HepG2 (cell line): Measurements from ENCODE around the gene CHKA. TPM values are rescaled to one million over a fixed set of nuclear protein-coding genes. Genes with fewer than 3 reads are reported as not detected.
A peak's percentile ranks its signal among the peaks of the same experiment; 100 is the strongest.

Experiments used
- ARID4A ChIP-seq: sonication (generic); formaldehyde crosslinking; IDR thresholded peaks from 2 replicates; pipeline ENCODE4 v1.5.0; 2020; ENCODE audit warnings: mild to moderate bottlenecking, missing genetic modification reagents, borderline replicate concordance
- BCLAF1 ChIP-seq: fragments of 450-650 bp; IDR thresholded peaks from 2 replicates; pipeline ENCODE4 v1.6.1; 2017; ENCODE audit warnings: mild to moderate bottlenecking
- BHLHE40 ChIP-seq: IDR thresholded peaks from 2 replicates; pipeline ENCODE4 v1.6.1; 2011; ENCODE audit warnings: low read length, improper control_type of control experiment
- MED13 ChIP-seq: sonication (generic); formaldehyde crosslinking; IDR thresholded peaks from 2 replicates; pipeline ENCODE4 v1.5.0; 2020; ENCODE audit warnings: missing genetic modification reagents
- POGZ ChIP-seq: sonication (generic); formaldehyde crosslinking; IDR thresholded peaks from 2 replicates; pipeline ENCODE4 v1.4.0; 2020; ENCODE audit warnings: mild to moderate bottlenecking, missing genetic modification reagents
- SKI ChIP-seq: fragments of 450-650 bp; IDR thresholded peaks from one replicate; pipeline ENCODE4 v1.6.1; 2018; ENCODE audit warnings: mild to moderate bottlenecking; ENCODE audit not compliant: partially characterized antibody
- TEAD3 ChIP-seq: optimal IDR thresholded peaks from 2 replicates; pipeline ENCODE3; 2016; ENCODE audit warnings: borderline replicate concordance
- ZFP1 ChIP-seq: IDR thresholded peaks from 2 replicates; pipeline ENCODE4 v1.6.1; 2016
- ZFP36L1 ChIP-seq: sonication (generic); formaldehyde crosslinking; IDR thresholded peaks from 2 replicates; pipeline ENCODE4 v1.8.0; 2022; ENCODE audit warnings: mild to moderate bottlenecking, missing genetic modification reagents, moderate library complexity
- ZNF225 ChIP-seq: sonication (generic); formaldehyde crosslinking; IDR thresholded peaks from 2 replicates; pipeline ENCODE4 v1.4.0; 2020; ENCODE audit warnings: mild to moderate bottlenecking, missing genetic modification reagents
- ZNF577 ChIP-seq: sonication (generic); formaldehyde crosslinking; IDR thresholded peaks from 2 replicates; pipeline ENCODE4 v1.4.0; 2020; ENCODE audit warnings: mild to moderate bottlenecking, low read depth, missing genetic modification reagents, borderline replicate concordance
- polyA plus RNA-seq, 8 experiments: library from polyadenylated mRNA; depleted of rRNA in 3 of 8; stranded (reverse) in 7 of 8; unstranded in 1 of 8; fragments of >200 nt; fragmentation: Illumina TruSeq in 4 of 8; extraction: Trizol in 4 of 8; gene quantifications; 2 replicates each; pipeline versions ENCODE4 v1.2.1 to v1.2.3, GENCODE V29; 2011 to 2016; ENCODE audit warnings: low read depth in 4 of 8, missing spikeins in 1 of 8, mixed read lengths in 1 of 8; ENCODE audit not compliant: insufficient read depth in 1 of 8
- total RNA-seq, 5 experiments: library from RNA; depleted of rRNA; stranded (reverse); fragments of >200 nt; fragmentation: Illumina TruSeq; extraction: Trizol; gene quantifications; 2 replicates each; pipeline ENCODE4 v1.2.3, GENCODE V29; 2016; ENCODE audit warnings: low read depth in 1 of 5
- TF ChIP-seq, protein P1 (sequence below): sonication (generic); formaldehyde crosslinking; IDR thresholded peaks from 2 replicates; pipeline ENCODE4 v1.8.1; 2023; ENCODE audit warnings: mild to moderate bottlenecking, missing genetic modification reagents
- TF ChIP-seq, protein P2 (sequence below): sonication (generic); formaldehyde crosslinking; IDR thresholded peaks from 2 replicates; pipeline ENCODE4 v1.4.0; 2020; ENCODE audit warnings: missing genetic modification reagents, borderline replicate concordance
- TF ChIP-seq, protein P3 (sequence below): IDR thresholded peaks from 2 replicates; pipeline ENCODE4 v1.6.1; 2016; ENCODE audit warnings: mild to moderate bottlenecking, missing biosample characterization, missing genetic modification reagents

CHKA gene
- total and polyA plus RNA-seq, 2 of the 13 experiments (the other 11 are each of a cell fraction or from before 2014, with no cell fraction given): 71.6 to 92.7 TPM

- TF ChIP-seq, protein P1, sequence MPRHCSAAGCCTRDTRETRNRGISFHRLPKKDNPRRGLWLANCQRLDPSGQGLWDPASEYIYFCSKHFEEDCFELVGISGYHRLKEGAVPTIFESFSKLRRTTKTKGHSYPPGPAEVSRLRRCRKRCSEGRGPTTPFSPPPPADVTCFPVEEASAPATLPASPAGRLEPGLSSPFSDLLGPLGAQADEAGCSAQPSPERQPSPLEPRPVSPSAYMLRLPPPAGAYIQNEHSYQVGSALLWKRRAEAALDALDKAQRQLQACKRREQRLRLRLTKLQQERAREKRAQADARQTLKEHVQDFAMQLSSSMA (CRISPR knock-in tag): peak; percentile 81; the same call in 1 of the 2 replicates
- TF ChIP-seq POGZ (CRISPR knock-in tag): 0 out of 2 replicates have a peak, but pooled peaks have one; percentile 8
- TF ChIP-seq, protein P2, sequence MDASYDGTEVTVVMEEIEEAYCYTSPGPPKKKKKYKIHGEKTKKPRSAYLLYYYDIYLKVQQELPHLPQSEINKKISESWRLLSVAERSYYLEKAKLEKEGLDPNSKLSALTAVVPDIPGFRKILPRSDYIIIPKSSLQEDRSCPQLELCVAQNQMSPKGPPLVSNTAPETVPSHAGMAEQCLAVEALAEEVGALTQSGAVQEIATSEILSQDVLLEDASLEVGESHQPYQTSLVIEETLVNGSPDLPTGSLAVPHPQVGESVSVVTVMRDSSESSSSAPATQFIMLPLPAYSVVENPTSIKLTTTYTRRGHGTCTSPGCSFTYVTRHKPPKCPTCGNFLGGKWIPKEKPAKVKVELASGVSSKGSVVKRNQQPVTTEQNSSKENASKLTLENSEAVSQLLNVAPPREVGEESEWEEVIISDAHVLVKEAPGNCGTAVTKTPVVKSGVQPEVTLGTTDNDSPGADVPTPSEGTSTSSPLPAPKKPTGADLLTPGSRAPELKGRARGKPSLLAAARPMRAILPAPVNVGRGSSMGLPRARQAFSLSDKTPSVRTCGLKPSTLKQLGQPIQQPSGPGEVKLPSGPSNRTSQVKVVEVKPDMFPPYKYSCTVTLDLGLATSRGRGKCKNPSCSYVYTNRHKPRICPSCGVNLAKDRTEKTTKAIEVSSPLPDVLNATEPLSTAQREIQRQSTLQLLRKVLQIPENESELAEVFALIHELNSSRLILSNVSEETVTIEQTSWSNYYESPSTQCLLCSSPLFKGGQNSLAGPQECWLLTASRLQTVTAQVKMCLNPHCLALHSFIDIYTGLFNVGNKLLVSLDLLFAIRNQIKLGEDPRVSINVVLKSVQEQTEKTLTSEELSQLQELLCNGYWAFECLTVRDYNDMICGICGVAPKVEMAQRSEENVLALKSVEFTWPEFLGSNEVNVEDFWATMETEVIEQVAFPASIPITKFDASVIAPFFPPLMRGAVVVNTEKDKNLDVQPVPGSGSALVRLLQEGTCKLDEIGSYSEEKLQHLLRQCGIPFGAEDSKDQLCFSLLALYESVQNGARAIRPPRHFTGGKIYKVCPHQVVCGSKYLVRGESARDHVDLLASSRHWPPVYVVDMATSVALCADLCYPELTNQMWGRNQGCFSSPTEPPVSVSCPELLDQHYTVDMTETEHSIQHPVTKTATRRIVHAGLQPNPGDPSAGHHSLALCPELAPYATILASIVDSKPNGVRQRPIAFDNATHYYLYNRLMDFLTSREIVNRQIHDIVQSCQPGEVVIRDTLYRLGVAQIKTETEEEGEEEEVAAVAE (CRISPR knock-in tag): peak; percentile 97
- TF ChIP-seq TEAD3: peak; percentile 57
- TF ChIP-seq SKI: peak; percentile 87
- no peak for TF ChIP-seq BCLAF1
- no peak for TF ChIP-seq ZFP36L1 (CRISPR knock-in tag)
- TF ChIP-seq BHLHE40: peak; percentile 88
- no peak; the same call in 1 of the 2 replicates for TF ChIP-seq ZNF225 (CRISPR knock-in tag)
- TF ChIP-seq ZFP1: no peak; the same call in 1 of the 2 replicates
- peak; percentile 83 for TF ChIP-seq ARID4A (CRISPR knock-in tag)
- TF ChIP-seq MED13 (CRISPR knock-in tag): peak; percentile 21; the same call in 1 of the 2 replicates
- TF ChIP-seq ZNF577 (CRISPR knock-in tag): no peak
- TF ChIP-seq, protein P3, sequence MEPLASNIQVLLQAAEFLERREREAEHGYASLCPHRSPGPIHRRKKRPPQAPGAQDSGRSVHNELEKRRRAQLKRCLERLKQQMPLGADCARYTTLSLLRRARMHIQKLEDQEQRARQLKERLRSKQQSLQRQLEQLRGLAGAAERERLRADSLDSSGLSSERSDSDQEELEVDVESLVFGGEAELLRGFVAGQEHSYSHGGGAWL (CRISPR knock-in tag): 0 out of 2 replicates have a peak, but pooled peaks have one; percentile 44
Measured at GRCh38 chr11:68016904-68017817, 104.0 kb downstream of the CHKA start (continued).
